OCI-LY7 (cell line): ENCODE measurements around the gene PRSS2.

ENCODE experiments used
- CTCF ChIP-seq: fragments of 200-600 bp; sonication (generic); conservative IDR thresholded peaks from 2 replicates; pipeline ENCODE4 v1.5.1; 2014; ENCODE audit warnings: mild to moderate bottlenecking, antibody characterized with exemption, low read length, moderate library complexity, mixed read lengths
- EZH2phosphoT487 ChIP-seq: fragments of 200-600 bp; sonication (generic); IDR thresholded peaks from 2 replicates; pipeline ENCODE4 v1.6.1; 2018; ENCODE audit warnings: low read depth, borderline replicate concordance, mild to moderate bottlenecking, mixed run types, antibody characterized with exemption, low read length, moderate library complexity, mixed read lengths

GRCh38 chr7:142788303-142789289 lies 17.8 kb downstream of the PRSS2 start:
- no peak for TF ChIP-seq CTCF
- TF ChIP-seq EZH2phosphoT487: no peak
